Measurements from ENCODE around the gene TAS1R3.

TAS1R3 gene

GRCh38 chr1:1356166-1356795 is 25.2 kb downstream of the TAS1R3 start:
- no peak for DNase-seq (ENCODE audit: low read depth, low spot score)
- POLR2A ChIA-PET = no interaction called here
- TF ChIP-seq CTCF (IDR thresholded peaks at IDR 0.05; ENCODE audit: insufficient read depth, low read length, missing control alignments) = no peak
- CTCF ChIA-PET = interaction anchor here (3.3 kb wide), 1 partner anchor 15 kb away, joined by 27 read pairs; no protein-coding TSS in a partner anchor
- H3K4me3 ChIP-seq (ENCODE audit: low read depth, low read length) = peak overlapping the region; percentile 85

- no peak for DNase-seq (ENCODE audit: low read depth, low spot score)
- TF ChIP-seq CTCF (IDR thresholded peaks at IDR 0.05; ENCODE audit: insufficient read depth, low read length, missing control alignments) = no peak
- peak overlapping the region; percentile 85 for H3K4me3 ChIP-seq (ENCODE audit: low read depth, low read length)
- ChIA-PET POLR2A (interaction anchor here (1.1 to 2.2 kb wide), 2 partner anchors 9 to 66 kb away, joined by 3 to 8 read pairs; no protein-coding TSS in a partner anchor), CTCF (interaction anchor here (0.7 to 3.3 kb wide), 5 partner anchors 9 to 14 kb away, joined by 3 to 27 read pairs (median 4); no protein-coding TSS in a partner anchor)
Measured at GRCh38 chr1:1356796-1357401, 25.8 kb downstream of the TAS1R3 start.

GRCh38 chr1:1357871-1358432 is 26.9 kb downstream of the TAS1R3 start:
- TF ChIP-seq CTCF (IDR thresholded peaks at IDR 0.05; ENCODE audit: insufficient read depth, low read length, missing control alignments) = no peak
- ChIA-PET CTCF (interaction anchor here (0.7 to 3.3 kb wide), 6 partner anchors 10 to 41 kb away, joined by 3 to 27 read pairs (median 4); partner anchors contain the start of gene CCNL2), POLR2A (interaction anchor here (1.1 to 2.2 kb wide), 4 partner anchors 10 to 67 kb away, joined by 3 to 15 read pairs (median 6); partner anchors contain the start of genes AURKAIP1 and CCNL2)
- peak overlapping the region; percentile 85 for H3K4me3 ChIP-seq (ENCODE audit: low read depth, low read length)
- no peak for DNase-seq (ENCODE audit: low read depth, low spot score)

- POLR2A ChIA-PET = interaction anchor here (1.3 to 2.2 kb wide), 4 partner anchors 11 to 40 kb away, joined by 3 to 15 read pairs (median 8); partner anchors contain the start of genes AURKAIP1 and CCNL2
- peak within 1 kb of the TSS; percentile 85 for H3K4me3 ChIP-seq (ENCODE audit: low read depth, low read length)
- TF ChIP-seq CTCF (IDR thresholded peaks at IDR 0.05; ENCODE audit: insufficient read depth, low read length, missing control alignments) = no peak
- peak; percentile 31 for DNase-seq (ENCODE audit: low read depth, low spot score)
- CTCF ChIA-PET = interaction anchor here (0.6 to 3.3 kb wide), 5 partner anchors 10 to 40 kb away, joined by 3 to 27 read pairs (median 4); partner anchors contain the start of gene CCNL2
Measured at GRCh38 chr1:1358433-1359271, 27.6 kb downstream of the TAS1R3 start, which contains the start of gene MXRA8. MXRA8 (minus strand) TSS chr1:1358555; CDS start chr1:1358504, 51 bp downstream.

- H3K4me3 ChIP-seq (ENCODE audit: low read depth, low read length) = peak overlapping the region; percentile 85
- TF ChIP-seq CTCF (IDR thresholded peaks at IDR 0.05; ENCODE audit: insufficient read depth, low read length, missing control alignments) = no peak
- ChIA-PET POLR2A (interaction anchor here (1.3 to 2.1 kb wide), 3 partner anchors 12 to 40 kb away, joined by 3 to 15 read pairs (median 9); partner anchors contain the start of genes AURKAIP1 and CCNL2), CTCF (interaction anchor here (0.6 to 3.3 kb wide), 2 partner anchors 11 to 12 kb away, joined by 4 to 27 read pairs; no protein-coding TSS in a partner anchor)
- peak; percentile 36 for DNase-seq (ENCODE audit: low read depth, low spot score)
Measured at GRCh38 chr1:1359308-1359663, 28.2 kb downstream of the TAS1R3 start.

Data from AG04449 (cell line).